ENCODE results near the gene MYH16. TPM values are rescaled to one million over a fixed set of nuclear protein-coding genes. Genes with fewer than 3 reads are reported as not detected.
"Not testable (repeated sequence)": the region's sequence is repeated elsewhere in the genome, so short reads cannot be mapped to it uniquely, and the experiment has no call there.

The MYH16 gene
- polyA plus RNA-seq, 1 experiment = not detected

DNA sequence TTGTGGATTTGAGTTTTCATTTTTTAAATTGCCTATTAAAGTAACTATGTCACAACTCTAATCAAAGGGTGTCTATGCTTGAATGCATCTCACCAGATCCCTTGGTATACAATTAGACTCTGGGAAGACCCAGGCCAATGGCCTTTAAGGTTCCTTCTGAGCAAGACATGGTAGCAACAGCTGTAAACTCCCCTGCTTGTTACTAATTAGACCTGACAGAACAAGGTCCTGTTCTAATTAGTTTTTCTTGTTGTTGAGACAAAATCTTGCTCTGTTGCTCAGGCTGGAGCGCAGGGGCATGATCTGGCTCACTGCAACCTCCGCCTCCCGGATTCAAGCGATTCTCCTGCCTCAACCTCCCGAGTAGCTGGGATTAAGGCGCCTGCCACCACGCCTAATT is 2.9 kb downstream of the MYH16 start:
- Histone ChIP-seq H3K4me3 (ENCODE audit: low read depth, low read length) (no peak overlapping the region), H3K27me3 (ENCODE audit: control insufficient read depth, insufficient read depth, low read length) (peaks cover 2% of the 10 kb centered on the region), H3K9me3 (ENCODE audit: control insufficient read depth, insufficient read depth, low read length) (no peaks in the 10 kb centered on the region), H3K27ac (ENCODE audit: low read depth, low read length) (no peak overlapping the region)
- ChIA-PET POLR2A (no interaction called here), CTCF (no interaction called here)
- TF ChIP-seq CTCF (IDR thresholded peaks at IDR 0.05; ENCODE audit: low read depth, low read length) = no peak
- no peak for DNase-seq (ENCODE audit: low read depth, low spot score)

- Histone ChIP-seq H3K27ac (ENCODE audit: low read depth, low read length) (no peak overlapping the region), H3K4me3 (ENCODE audit: low read depth, low read length) (no peak overlapping the region), H3K27me3 (ENCODE audit: control insufficient read depth, insufficient read depth, low read length) (peaks cover 2% of the 10 kb centered on the region), H3K9me3 (ENCODE audit: control insufficient read depth, insufficient read depth, low read length) (no peaks in the 10 kb centered on the region)
- ChIA-PET POLR2A (no interaction called here), CTCF (no interaction called here)
- no peak for DNase-seq (ENCODE audit: low read depth, low spot score)
- peak; percentile 6; the same call in 1 of the 2 replicates for TF ChIP-seq CTCF (IDR thresholded peaks at IDR 0.05; ENCODE audit: low read depth, low read length)
Measured at GRCh38 chr7:99278180-99278579, 5.5 kb downstream of the MYH16 start.

- POLR2A ChIA-PET; H3K4me3 ChIP-seq (ENCODE audit: low read depth, low read length); H3K27ac ChIP-seq (ENCODE audit: low read depth, low read length); H3K9me3 ChIP-seq (ENCODE audit: control insufficient read depth, insufficient read depth, low read length); DNase-seq (ENCODE audit: low read depth, low spot score); H3K27me3 ChIP-seq (ENCODE audit: control insufficient read depth, insufficient read depth, low read length); CTCF ChIA-PET: not testable (repeated sequence)
Measured at GRCh38 chr7:99284165-99284564, 11.5 kb downstream of the MYH16 start.

- POLR2A ChIA-PET = no interaction called here
- DNase-seq (ENCODE audit: low read depth, low spot score) = no peak
- CTCF ChIA-PET = interaction anchor here (0.6 kb wide), 1 partner anchor 26 kb away, joined by 3 read pairs; no protein-coding TSS in a partner anchor
Measured at GRCh38 chr7:99287779-99288534, 15.3 kb downstream of the MYH16 start.

GRCh38 chr7:99289185-99289584 is 16.5 kb downstream of the MYH16 start:
- no peak overlapping the region for H3K27ac ChIP-seq (ENCODE audit: low read depth, low read length)
- ChIA-PET CTCF (no interaction called here), POLR2A (interaction anchor here (0.7 kb wide), 1 partner anchor 10 kb away, joined by 3 read pairs; no protein-coding TSS in a partner anchor)
- DNase-seq (ENCODE audit: low read depth, low spot score) = no peak
- H3K27me3 ChIP-seq (ENCODE audit: control insufficient read depth, insufficient read depth, low read length) = peaks cover 6% of the 10 kb centered on the region
- TF ChIP-seq CTCF (IDR thresholded peaks at IDR 0.05; ENCODE audit: low read depth, low read length) = no peak
- H3K9me3 ChIP-seq (ENCODE audit: control insufficient read depth, insufficient read depth, low read length) = no peaks in the 10 kb centered on the region; the same call in 1 of the 2 replicates
- no peak overlapping the region for H3K4me3 ChIP-seq (ENCODE audit: low read depth, low read length)

More at GRCh38 chr7:99287779-99288534, 15.3 kb downstream of the MYH16 start:
- no peak for TF ChIP-seq CTCF (IDR thresholded peaks at IDR 0.05; ENCODE audit: low read depth, low read length)
- Histone ChIP-seq H3K27ac (ENCODE audit: low read depth, low read length) (no peak overlapping the region), H3K27me3 (ENCODE audit: control insufficient read depth, insufficient read depth, low read length) (peaks cover 6% of the 10 kb centered on the region), H3K4me3 (ENCODE audit: low read depth, low read length) (no peak overlapping the region), H3K9me3 (ENCODE audit: control insufficient read depth, insufficient read depth, low read length) (no peaks in the 10 kb centered on the region; the same call in 1 of the 2 replicates)

DNA sequence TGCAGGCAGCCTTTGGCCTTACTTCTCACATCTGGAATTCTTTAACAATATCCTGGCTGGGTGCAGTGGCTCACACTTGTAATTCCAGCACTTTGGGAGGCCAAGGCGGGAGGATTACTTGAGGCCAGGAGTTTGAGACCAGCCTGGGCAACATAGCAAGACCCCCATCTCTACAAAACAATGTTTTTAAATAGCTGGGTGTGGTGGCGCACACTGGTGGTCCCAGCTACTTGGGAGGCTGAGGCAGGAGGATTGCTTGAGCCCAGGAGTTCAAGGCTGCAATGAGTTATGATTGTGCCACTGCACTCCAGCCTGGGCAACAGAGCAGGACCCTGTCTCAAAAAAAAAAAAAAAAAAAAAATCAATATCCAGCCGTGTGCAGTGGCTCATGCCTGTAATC is 17.5 kb downstream of the MYH16 start:
- H3K27me3 ChIP-seq (ENCODE audit: control insufficient read depth, insufficient read depth, low read length); H3K4me3 ChIP-seq (ENCODE audit: low read depth, low read length); H3K27ac ChIP-seq (ENCODE audit: low read depth, low read length); H3K9me3 ChIP-seq (ENCODE audit: control insufficient read depth, insufficient read depth, low read length); CTCF ChIA-PET; DNase-seq (ENCODE audit: low read depth, low spot score): not testable (repeated sequence)
- POLR2A ChIA-PET = interaction anchor here (1.1 to 1.6 kb wide), 2 partner anchors 22 to 89 kb away, joined by 3 to 4 read pairs; no protein-coding TSS in a partner anchor

Measured in AG04450 (cell line).